Lung (tissue), 12 donors: ENCODE data around the gene ADORA2B. TPM values are rescaled to one million over a fixed set of nuclear protein-coding genes. Genes with fewer than 3 reads are reported as not detected.
"Not testable (repeated sequence)": the region's sequence is repeated elsewhere in the genome, so short reads cannot be mapped to it uniquely, and the experiment has no call there.

Source experiments
- ATAC-seq: fragments of 200-7000 bp; cut with Tn5 transposase; one replicate; pipeline ENCODE4 v1.9.1; 2020; ENCODE audit warnings: moderate number of reproducible peaks; ENCODE audit not compliant: insufficient read depth, low FRiP score
- DNase-seq, 3 donors: peaks; one replicate each; pipeline ENCODE4 v3.0.0-alpha.2; 2013 to 2017
- H3K27ac ChIP-seq, 2 donors: one replicate each; pipeline ENCODE4 v1.5.1; 2013; ENCODE audit warnings: mild to moderate bottlenecking in 2 of 2, moderate library complexity in 2 of 2, control low read depth in 1 of 2, inconsistent platforms in 1 of 2, low read depth in 1 of 2, low read length in 1 of 2
- H3K27me3 ChIP-seq, 3 donors: one replicate each; pipeline ENCODE4 v1.5.1; 2013; ENCODE audit warnings: low read length in 2 of 3; ENCODE audit not compliant: control insufficient read depth in 3 of 3, insufficient read depth in 3 of 3
- H3K36me3 ChIP-seq, 4 donors: one replicate each; pipeline ENCODE4 v1.5.1; 2013; ENCODE audit warnings: low read length in 4 of 4, mild to moderate bottlenecking in 1 of 4, moderate library complexity in 1 of 4; ENCODE audit not compliant: control insufficient read depth in 4 of 4, insufficient read depth in 4 of 4
- H3K4me1 ChIP-seq, 5 donors: one replicate each; pipeline ENCODE4 v1.5.1; 2013; ENCODE audit warnings: low read length in 5 of 5, mild to moderate bottlenecking in 2 of 5, moderate library complexity in 1 of 5; ENCODE audit not compliant: control insufficient read depth in 5 of 5, insufficient read depth in 5 of 5
- H3K4me3 ChIP-seq: one replicate; pipeline ENCODE4 v1.5.1; 2013; ENCODE audit warnings: mild to moderate bottlenecking, control low read depth, moderate library complexity
- H3K9ac ChIP-seq, 2 donors: one replicate each; pipeline ENCODE4 v1.5.1; 2013; ENCODE audit warnings: low read length in 2 of 2, control low read depth in 1 of 2; ENCODE audit not compliant: insufficient read depth in 1 of 2
- H3K9me3 ChIP-seq, 4 donors: one replicate each; pipeline ENCODE4 v1.5.1; 2013; ENCODE audit warnings: low read length in 3 of 4, mild to moderate bottlenecking in 1 of 4, moderate library complexity in 1 of 4; ENCODE audit not compliant: control insufficient read depth in 4 of 4, insufficient read depth in 3 of 4
- WGBS, 2 donors: extraction: QIAGEN DNeasy Blood & Tissue Kit; methylation state at CpG; one replicate each; pipeline ENCODE4 v1.1.7; 2013; 5-methylcytosine and 5-hydroxymethylcytosine counted together
- polyA plus RNA-seq, 2 donors: library from polyadenylated mRNA; stranded (reverse); fragments of 200-250 nt; gene quantifications; one replicate each; pipeline ENCODE4 v1.2.1, GENCODE V29; 2013
- total RNA-seq, 2 donors: library from RNA; depleted of rRNA in 1 of 2; stranded (reverse); fragments of >200 nt in 1 of 2; gene quantifications; one replicate each; pipeline ENCODE4 v1.2.1, GENCODE V29; 2014 to 2021
- TF ChIP-seq, protein P1 (sequence below): IDR thresholded peaks from 2 replicates; pipeline ENCODE4 v1.5.1; 2012; ENCODE audit warnings: mild to moderate bottlenecking; ENCODE audit errors: control extremely low read depth, extremely low read depth
- donor health status: control.
- donor health status: control.
- donor health status: Bipolar disorder and iron deficiency.
- donor health status: healthy.
- donor health status: DM: yes; HTN: yes; CAD: no.

Gene ADORA2B
- total and polyA plus RNA-seq, 4 donors: 4.2 to 9.3 (median 5.3) TPM

DNA sequence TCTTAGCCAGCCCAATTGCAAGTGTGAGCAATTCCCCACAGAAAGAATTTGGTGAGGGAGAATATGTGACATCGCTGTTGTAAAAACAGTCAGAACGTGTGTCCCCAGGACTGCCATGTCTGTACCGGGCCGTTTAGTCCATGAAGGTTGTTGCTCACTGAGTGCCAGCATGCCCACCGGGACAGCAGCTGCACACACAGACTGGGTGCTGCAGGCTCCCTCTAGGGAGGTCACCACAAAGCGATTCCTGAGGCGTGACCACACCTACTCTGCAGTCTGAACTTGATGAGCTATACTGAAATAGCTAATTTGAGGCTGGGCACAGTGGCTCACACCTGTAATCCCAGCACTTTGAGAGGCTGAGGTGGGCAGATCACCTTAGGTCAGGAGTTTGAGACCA, 44.1 kb upstream of the ADORA2B start:
- ATAC-seq (no peak), DNase-seq (no peak)
- H3K27ac ChIP-seq: no peak overlapping the region
- no peaks in the 10 kb centered on the region for H3K9me3 ChIP-seq
- H3K9ac ChIP-seq: no peak overlapping the region
- TF ChIP-seq, protein P1, sequence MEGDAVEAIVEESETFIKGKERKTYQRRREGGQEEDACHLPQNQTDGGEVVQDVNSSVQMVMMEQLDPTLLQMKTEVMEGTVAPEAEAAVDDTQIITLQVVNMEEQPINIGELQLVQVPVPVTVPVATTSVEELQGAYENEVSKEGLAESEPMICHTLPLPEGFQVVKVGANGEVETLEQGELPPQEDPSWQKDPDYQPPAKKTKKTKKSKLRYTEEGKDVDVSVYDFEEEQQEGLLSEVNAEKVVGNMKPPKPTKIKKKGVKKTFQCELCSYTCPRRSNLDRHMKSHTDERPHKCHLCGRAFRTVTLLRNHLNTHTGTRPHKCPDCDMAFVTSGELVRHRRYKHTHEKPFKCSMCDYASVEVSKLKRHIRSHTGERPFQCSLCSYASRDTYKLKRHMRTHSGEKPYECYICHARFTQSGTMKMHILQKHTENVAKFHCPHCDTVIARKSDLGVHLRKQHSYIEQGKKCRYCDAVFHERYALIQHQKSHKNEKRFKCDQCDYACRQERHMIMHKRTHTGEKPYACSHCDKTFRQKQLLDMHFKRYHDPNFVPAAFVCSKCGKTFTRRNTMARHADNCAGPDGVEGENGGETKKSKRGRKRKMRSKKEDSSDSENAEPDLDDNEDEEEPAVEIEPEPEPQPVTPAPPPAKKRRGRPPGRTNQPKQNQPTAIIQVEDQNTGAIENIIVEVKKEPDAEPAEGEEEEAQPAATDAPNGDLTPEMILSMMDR: no peak
- WGBS, 2 donors: 84 to 87% methylated on average over 7 of the region's 7 CpGs
- no peaks in the 10 kb centered on the region for H3K36me3 ChIP-seq
- no peaks in the 10 kb centered on the region for H3K4me1 ChIP-seq
- no peak overlapping the region for H3K4me3 ChIP-seq
- no peaks in the 10 kb centered on the region for H3K27me3 ChIP-seq

- H3K27me3 ChIP-seq, H3K27ac ChIP-seq, H3K9me3 ChIP-seq, H3K4me3 ChIP-seq, H3K36me3 ChIP-seq, H3K4me1 ChIP-seq, ATAC-seq, H3K9ac ChIP-seq, DNase-seq: not testable (repeated sequence)
- 87 to 88% methylated on average over 8 of the region's 8 CpGs for WGBS, 2 donors
These were observed 39.7 kb upstream of the ADORA2B start for GRCh38 chr17:15905236-15905635.

DNA sequence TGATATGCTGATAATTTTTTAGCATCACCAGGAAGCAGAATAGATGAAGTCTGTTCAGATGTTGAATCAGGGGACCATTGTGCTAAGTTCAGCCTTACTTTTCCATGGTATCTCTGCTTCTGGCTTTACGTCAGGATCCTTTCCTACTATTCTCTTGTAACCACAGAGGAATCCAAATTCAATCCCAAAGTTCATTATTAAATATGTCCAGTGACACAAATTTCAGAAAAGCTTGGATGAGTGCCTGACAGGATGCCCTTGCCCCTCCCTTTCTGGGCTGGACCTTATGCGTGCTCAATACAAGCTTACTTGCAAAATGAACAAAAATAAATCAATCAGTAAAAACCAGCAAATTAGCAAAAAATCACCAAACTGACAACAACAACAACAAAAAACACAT, 37.6 kb upstream of the ADORA2B start:
- no peaks in the 10 kb centered on the region for H3K36me3 ChIP-seq
- no peak overlapping the region for H3K27ac ChIP-seq
- H3K9me3 ChIP-seq: no peaks in the 10 kb centered on the region
- no peak overlapping the region for H3K4me3 ChIP-seq
- ATAC-seq (no peak), DNase-seq (no peak)
- WGBS, 2 donors: 69 to 79% methylated on average over 2 of the region's 2 CpGs
- TF ChIP-seq, protein P1: no peak
- peaks cover 0 to 1% (median 0%) of the 10 kb centered on the region in 5 donors for H3K4me1 ChIP-seq
- H3K27me3 ChIP-seq: no peaks in the 10 kb centered on the region
- H3K9ac ChIP-seq: no peak overlapping the region

- H3K36me3 ChIP-seq: no peaks in the 10 kb centered on the region
- H3K9ac ChIP-seq: no peak overlapping the region
- H3K27ac ChIP-seq: no peak overlapping the region
- no peaks in the 10 kb centered on the region for H3K27me3 ChIP-seq
- peaks cover 0 to 3% (median 0%) of the 10 kb centered on the region in 5 donors for H3K4me1 ChIP-seq
- ATAC-seq (no peak), DNase-seq (no peak)
- no peaks in the 10 kb centered on the region for H3K9me3 ChIP-seq
- 92 to 95% methylated on average over 4 of the region's 4 CpGs for WGBS, 2 donors
- H3K4me3 ChIP-seq: no peak overlapping the region
- TF ChIP-seq, protein P1: no peak
These were observed 36.6 kb upstream of the ADORA2B start for GRCh38 chr17:15908378-15908777.
